Measurements from ENCODE around the gene EXOC4.
A peak's percentile ranks its signal among the peaks of the same experiment; 100 is the strongest.
"Not testable (repeated sequence)": the region's sequence is repeated elsewhere in the genome, so short reads cannot be mapped to it uniquely, and the experiment has no call there.

The EXOC4 gene

GRCh38 chr7:133252858-133253518 is at the start of gene EXOC4:
TSS of gene EXOC4 (plus strand) at chr7:133253078.
- DNase-seq: peak; percentile 98 to 99

- no peak for DNase-seq
Measured at GRCh38 chr7:133203490-133203889, 49.4 kb upstream of the EXOC4 start.

GRCh38 chr7:133207687-133208086 is 45.2 kb upstream of the EXOC4 start:
- no peak for DNase-seq

GRCh38 chr7:133210817-133211216 is 42.1 kb upstream of the EXOC4 start:
- DNase-seq: not testable (repeated sequence)

GRCh38 chr7:133213772-133214171 is 39.1 kb upstream of the EXOC4 start:
- DNase-seq: not testable (repeated sequence)

GRCh38 chr7:133217773-133218172 is 35.1 kb upstream of the EXOC4 start:
- no peak for DNase-seq

GRCh38 chr7:133230591-133231194 is 22.2 kb upstream of the EXOC4 start:
- peak; percentile 31 to 40 for DNase-seq

- DNase-seq: no peak
Measured at GRCh38 chr7:133233142-133233541, 19.7 kb upstream of the EXOC4 start.

GRCh38 chr7:133234961-133235875 is 17.7 kb upstream of the EXOC4 start:
- no peak for DNase-seq

- no peak for DNase-seq
Measured at GRCh38 chr7:133237545-133237944, 15.3 kb upstream of the EXOC4 start.

GRCh38 chr7:133240302-133240701 is 12.6 kb upstream of the EXOC4 start:
- no peak for DNase-seq

GRCh38 chr7:133246558-133246957 is 6.3 kb upstream of the EXOC4 start:
- no peak for DNase-seq

GRCh38 chr7:133248901-133249300 is 4.0 kb upstream of the EXOC4 start:
- DNase-seq: no peak

GRCh38 chr7:133252506-133252857 is 396 bp upstream of the EXOC4 start:
- no peak for DNase-seq

GRCh38 chr7:133253519-133253875 is 619 bp downstream of the EXOC4 start:
- DNase-seq: no peak

- no peak for DNase-seq
Measured at GRCh38 chr7:133255486-133255885, 2.6 kb downstream of the EXOC4 start.

- no peak for DNase-seq
Measured at GRCh38 chr7:133258174-133258573, 5.3 kb downstream of the EXOC4 start.

- DNase-seq: no peak
Measured at GRCh38 chr7:133265821-133266220, 12.9 kb downstream of the EXOC4 start.

GRCh38 chr7:133268355-133268754 is 15.5 kb downstream of the EXOC4 start:
- no peak for DNase-seq

GRCh38 chr7:133272336-133272735 is 19.5 kb downstream of the EXOC4 start:
- DNase-seq: no peak

GRCh38 chr7:133273227-133273626 is 20.3 kb downstream of the EXOC4 start:
- DNase-seq: no peak

GRCh38 chr7:133274265-133274664 is 21.4 kb downstream of the EXOC4 start:
- no peak for DNase-seq

GRCh38 chr7:133275008-133275407 is 22.1 kb downstream of the EXOC4 start:
- DNase-seq: no peak

Data from SHP77 (cell line).